ENCODE results near the gene UBE2H. TPM values are rescaled to one million over a fixed set of nuclear protein-coding genes. Genes with fewer than 3 reads are reported as not detected.

The UBE2H gene
- total and polyA plus RNA-seq, 2 donors (not counting 1 experiment from before 2014, with no cell fraction given) = 23.3 to 54.1 TPM

DNA sequence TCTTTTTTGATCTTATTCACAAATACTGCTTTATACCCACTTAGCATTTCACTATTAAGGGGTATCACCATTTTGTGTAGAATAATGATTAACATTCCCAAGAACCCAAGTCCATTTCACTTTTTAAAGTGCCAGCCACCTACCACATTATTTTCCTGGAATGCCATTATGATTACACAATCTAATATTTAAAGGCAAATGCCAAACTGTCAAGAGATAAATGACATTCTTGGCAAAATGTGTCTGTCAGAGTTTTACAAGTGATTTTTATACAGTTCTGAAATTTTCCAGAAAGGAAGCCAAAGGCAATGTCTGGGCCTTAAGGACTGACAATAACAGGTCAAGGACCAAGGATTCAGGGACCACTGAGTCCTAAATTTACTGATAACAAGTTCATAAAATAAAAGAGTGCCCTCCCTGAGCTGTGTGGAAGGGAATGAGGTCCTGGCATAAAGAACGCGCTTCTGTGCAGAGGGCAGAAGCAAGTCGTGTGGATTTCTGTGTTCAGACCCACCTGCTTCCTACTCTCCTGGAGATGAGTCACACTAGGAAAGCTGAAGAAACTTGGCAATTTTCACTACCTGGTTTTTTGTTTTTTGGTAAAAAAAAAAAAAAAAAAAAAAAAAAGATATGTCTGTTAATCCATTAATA, 66.5 kb downstream of the UBE2H start:
- H3K27me3 Mint-ChIP-seq = no peaks in the 10 kb centered on the region
- Histone ChIP-seq H3K4me3 (ENCODE audit: control extremely low read depth in 1 of 5, extremely low read depth in 1 of 5, insufficient read depth in 1 of 5, low read depth in 2 of 5, low read length in 4 of 5) (no peak overlapping the region), H3K4me1 (ENCODE audit: control insufficient read depth in 2 of 2, insufficient read depth in 2 of 2, low read length in 2 of 2) (peaks cover 0 to 5% of the 10 kb centered on the region in 2 donors), H3K4me2 (replicated peaks; ENCODE audit: low read depth, low read length, poor library complexity, severe bottlenecking) (no peak overlapping the region), H3K9me3 (ENCODE audit: control extremely low read depth in 1 of 3, control insufficient read depth in 2 of 3, insufficient read depth in 1 of 3, low read length in 2 of 3) (no peaks in the 10 kb centered on the region), H4K20me1 (ENCODE audit: control insufficient read depth, insufficient read depth, low read length, poor library complexity, severe bottlenecking) (peaks cover 35% of the 10 kb centered on the region), H3K27me3 (replicated peaks in 1 of 4; ENCODE audit: control extremely low read depth in 1 of 4, control insufficient read depth in 3 of 4, insufficient read depth in 4 of 4, low read length in 3 of 4) (no peaks in the 10 kb centered on the region), H3K27ac (ENCODE audit: low read length in 2 of 2) (no peak overlapping the region), H2AFZ (ENCODE audit: insufficient read depth, low read depth, low read length, poor library complexity, severe bottlenecking) (no peak overlapping the region), H3K36me3 (replicated peaks in 1 of 2; ENCODE audit: control extremely low read depth in 1 of 2, control insufficient read depth in 1 of 2, extremely low read depth in 1 of 2, insufficient read depth in 2 of 2, low read length in 1 of 2) (peaks cover 2 to 19% of the 10 kb centered on the region in 2 experiments), H3K79me2 (ENCODE audit: control insufficient read depth, insufficient read depth, low read length) (peaks cover 60% of the 10 kb centered on the region), H3K9ac (ENCODE audit: low read length) (no peak overlapping the region)
- no CpG with 5 or more reads among the region's 3 CpGs for WGBS (ENCODE audit: insufficient coverage)
- ATAC-seq (ENCODE audit: low read depth) = no peak
- no peak overlapping the region for H3K4me3 Mint-ChIP-seq
- ChIA-PET POLR2A (interaction anchor here (0.6 to 0.7 kb wide), 3 partner anchors 13 to 949 kb away, joined by 4 to 10 read pairs (median 7); partner anchors contain the start of gene IRF5), CTCF (interaction anchor here (1.0 to 1.3 kb wide), 2 partner anchors 9 to 45 kb away, joined by 3 to 4 read pairs; no protein-coding TSS in a partner anchor)
- H3K9me3 Mint-ChIP-seq (ENCODE audit: insufficient read depth) = no peaks in the 10 kb centered on the region
- intact Hi-C loops (cut with micrococcal nuclease) = no loop called here
- TF ChIP-seq EZH2 (IDR thresholded peaks at IDR 0.05; ENCODE audit: borderline replicate concordance, insufficient read depth, low read depth, low read length, poor library complexity, severe bottlenecking) = no peak
- no peak overlapping the region for H3K27ac Mint-ChIP-seq
- DNase-seq = no peak
- H3K4me1 Mint-ChIP-seq = peaks cover 7% of the 10 kb centered on the region

GRCh38 chr7:129884495-129884894, 68.3 kb downstream of the UBE2H start:
- no CpG with 5 or more reads among the region's 5 CpGs for WGBS (ENCODE audit: insufficient coverage)

More at GRCh38 chr7:129884495-129884894, 68.3 kb downstream of the UBE2H start:
- Histone ChIP-seq H3K27ac (ENCODE audit: low read length in 2 of 2) (no peak overlapping the region), H3K4me3 (ENCODE audit: control extremely low read depth in 1 of 5, extremely low read depth in 1 of 5, insufficient read depth in 1 of 5, low read depth in 2 of 5, low read length in 4 of 5) (no peak overlapping the region), H3K4me1 (ENCODE audit: control insufficient read depth in 2 of 2, insufficient read depth in 2 of 2, low read length in 2 of 2) (peaks cover 0 to 5% of the 10 kb centered on the region in 2 donors), H3K9ac (ENCODE audit: low read length) (no peak overlapping the region), H3K36me3 (replicated peaks in 1 of 2; ENCODE audit: control extremely low read depth in 1 of 2, control insufficient read depth in 1 of 2, extremely low read depth in 1 of 2, insufficient read depth in 2 of 2, low read length in 1 of 2) (peaks cover 2 to 25% of the 10 kb centered on the region in 2 experiments), H3K4me2 (replicated peaks; ENCODE audit: low read depth, low read length, poor library complexity, severe bottlenecking) (no peak overlapping the region), H3K79me2 (ENCODE audit: control insufficient read depth, insufficient read depth, low read length) (peaks cover 61% of the 10 kb centered on the region), H3K9me3 (ENCODE audit: control extremely low read depth in 1 of 3, control insufficient read depth in 2 of 3, insufficient read depth in 1 of 3, low read length in 2 of 3) (no peaks in the 10 kb centered on the region), H2AFZ (ENCODE audit: insufficient read depth, low read depth, low read length, poor library complexity, severe bottlenecking) (no peak overlapping the region), H4K20me1 (ENCODE audit: control insufficient read depth, insufficient read depth, low read length, poor library complexity, severe bottlenecking) (peaks cover 32% of the 10 kb centered on the region), H3K27me3 (replicated peaks in 1 of 4; ENCODE audit: control extremely low read depth in 1 of 4, control insufficient read depth in 3 of 4, insufficient read depth in 4 of 4, low read length in 3 of 4) (no peaks in the 10 kb centered on the region)
- ChIA-PET POLR2A (no interaction called here), CTCF (no interaction called here)
- Mint-ChIP-seq H3K27me3 (no peaks in the 10 kb centered on the region), H3K9me3 (ENCODE audit: insufficient read depth) (no peaks in the 10 kb centered on the region), H3K27ac (no peak overlapping the region), H3K4me3 (no peak overlapping the region), H3K4me1 (peaks cover 6% of the 10 kb centered on the region)
- intact Hi-C loops (cut with micrococcal nuclease) = loop anchor here (5.0 kb wide), 1 partner anchor 37 kb away; no protein-coding TSS in a partner anchor
- no peak for TF ChIP-seq CTCF (IDR thresholded peaks at IDR 0.05)
- TF ChIP-seq EZH2 (IDR thresholded peaks at IDR 0.05; ENCODE audit: borderline replicate concordance, insufficient read depth, low read depth, low read length, poor library complexity, severe bottlenecking) = no peak
- no peak for DNase-seq
- ATAC-seq (ENCODE audit: low read depth) = no peak
